Fibroblast of lung (primary cell): ENCODE results near the gene CDC20B. TPM values are rescaled to one million over a fixed set of nuclear protein-coding genes. Genes with fewer than 3 reads are reported as not detected.

Experiments
- DNase-seq, 2 donors: peaks; one replicate each; pipeline versions ENCODE4 v3.0.0 to v3.0.0-alpha.2; 2010; ENCODE audit warnings: low read depth in 2 of 2
- H2AFZ ChIP-seq: 2 replicates; pipeline ENCODE4 v1.5.1; 2012; ENCODE audit warnings: low read length, control low read depth, inconsistent platforms
- H3K27ac ChIP-seq: 2 replicates; pipeline ENCODE4 v1.5.1; 2011; ENCODE audit warnings: low read length, control low read depth; ENCODE audit not compliant: insufficient read depth
- H3K27me3 ChIP-seq: 2 replicates; pipeline ENCODE4 v1.5.1; 2011; ENCODE audit warnings: mild to moderate bottlenecking, low read length; ENCODE audit not compliant: control insufficient read depth, insufficient read depth
- H3K36me3 ChIP-seq: 2 replicates; pipeline ENCODE4 v1.5.1; 2011; ENCODE audit warnings: low read length; ENCODE audit not compliant: control insufficient read depth, insufficient read depth
- H3K4me1 ChIP-seq: 2 replicates; pipeline ENCODE4 v1.5.1; 2011; ENCODE audit warnings: low read length; ENCODE audit not compliant: control insufficient read depth, insufficient read depth; ENCODE audit errors: extremely low read depth
- H3K4me2 ChIP-seq: 2 replicates; pipeline ENCODE4 v1.5.1; 2011; ENCODE audit warnings: low read length, control low read depth; ENCODE audit not compliant: insufficient read depth; ENCODE audit errors: extremely low read depth
- H3K4me3 ChIP-seq, 4 experiments: fragments of 200-600 bp in 1 of 4; sonication (generic) in 1 of 4; replicated peaks in 1 of 4; 2 replicates each; pipeline ENCODE4 v1.5.1; 2011 to 2016; ENCODE audit warnings: low read length in 4 of 4, low read depth in 3 of 4, mild to moderate bottlenecking in 3 of 4, control low read depth in 2 of 4, inconsistent platforms in 1 of 4, mixed read lengths in 1 of 4; ENCODE audit not compliant: insufficient read depth in 1 of 4; ENCODE audit errors: control extremely low read depth in 1 of 4
- H3K79me2 ChIP-seq: 2 replicates; pipeline ENCODE4 v1.5.1; 2012; ENCODE audit warnings: mild to moderate bottlenecking, low read length, inconsistent platforms; ENCODE audit not compliant: control insufficient read depth, insufficient read depth
- H3K9ac ChIP-seq: 2 replicates; pipeline ENCODE4 v1.5.1; 2011; ENCODE audit warnings: mild to moderate bottlenecking, low read length, control low read depth; ENCODE audit not compliant: insufficient read depth
- H3K9me3 ChIP-seq: 2 replicates; pipeline ENCODE4 v1.5.1; 2012; ENCODE audit warnings: low read depth, low read length; ENCODE audit not compliant: control insufficient read depth, insufficient read depth
- H4K20me1 ChIP-seq: 2 replicates; pipeline ENCODE4 v1.5.1; 2011; ENCODE audit warnings: low read length; ENCODE audit not compliant: control insufficient read depth, insufficient read depth; ENCODE audit errors: extremely low read depth
- EZH2 ChIP-seq: IDR thresholded peaks from 2 replicates; pipeline ENCODE4 v1.5.1; 2012; ENCODE audit warnings: low read length, control low read depth, mild to moderate bottlenecking; ENCODE audit errors: missing control alignments
- polyA plus RNA-seq, 2 donors: library from polyadenylated mRNA; depleted of rRNA in 1 of 2; stranded (reverse) in 1 of 2; unstranded in 1 of 2; fragments of >200 nt; gene quantifications; 2 replicates each; pipeline ENCODE4 v1.2.1, GENCODE V29; 2011 to 2012; ENCODE audit warnings: missing spikeins in 1 of 2
- total RNA-seq: library from RNA; depleted of rRNA; stranded (reverse); fragments of >200 nt; gene quantifications from 2 replicates; pipeline ENCODE4 v1.2.1, GENCODE V29; 2014
- TF ChIP-seq, protein P1 (sequence below), 2 donors: IDR thresholded peaks in 1 of 2; conservative IDR thresholded peaks in 1 of 2; 1 replicate in 1 of 2; 2 replicates in 1 of 2; pipeline ENCODE4 v1.5.1; 2011 to 2012; ENCODE audit warnings: low read length in 2 of 2, control low read depth in 1 of 2, inconsistent platforms in 1 of 2, low read depth in 1 of 2, mild to moderate bottlenecking in 1 of 2

CDC20B gene
- total and polyA plus RNA-seq, 2 donors (not counting 1 experiment from before 2014, with no cell fraction given): under 0.01 TPM; not detected in 1

DNA sequence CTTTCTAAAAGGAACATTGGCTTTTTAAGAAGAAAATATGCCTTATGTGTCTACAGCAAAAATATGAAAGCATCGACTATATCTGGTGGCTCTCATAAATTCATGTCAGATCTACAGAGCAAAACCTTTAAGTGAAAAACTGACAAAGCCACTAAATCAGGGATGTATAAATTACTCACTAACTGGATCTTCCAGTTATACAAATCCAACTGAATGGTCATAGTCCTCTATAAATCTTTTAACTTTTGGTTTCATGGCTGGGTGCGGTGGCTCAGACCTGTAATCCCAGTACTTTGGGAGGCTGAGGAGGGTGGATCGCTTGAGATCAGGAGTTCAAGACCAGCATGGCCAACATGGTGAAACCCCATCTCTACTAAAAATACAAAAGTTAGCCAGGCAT lies 99.8 kb downstream of the CDC20B start:
- H3K9me3 ChIP-seq: no peaks in the 10 kb centered on the region
- no peaks in the 10 kb centered on the region for H4K20me1 ChIP-seq
- no peaks in the 10 kb centered on the region for H3K36me3 ChIP-seq
- no peak overlapping the region for H3K4me2 ChIP-seq
- H3K9ac ChIP-seq: no peak overlapping the region
- H3K27ac ChIP-seq: no peak overlapping the region
- no peak overlapping the region for H3K4me3 ChIP-seq
- H3K27me3 ChIP-seq: no peaks in the 10 kb centered on the region
- no peak overlapping the region for H2AFZ ChIP-seq
- no peaks in the 10 kb centered on the region for H3K79me2 ChIP-seq
- TF ChIP-seq, protein P1, sequence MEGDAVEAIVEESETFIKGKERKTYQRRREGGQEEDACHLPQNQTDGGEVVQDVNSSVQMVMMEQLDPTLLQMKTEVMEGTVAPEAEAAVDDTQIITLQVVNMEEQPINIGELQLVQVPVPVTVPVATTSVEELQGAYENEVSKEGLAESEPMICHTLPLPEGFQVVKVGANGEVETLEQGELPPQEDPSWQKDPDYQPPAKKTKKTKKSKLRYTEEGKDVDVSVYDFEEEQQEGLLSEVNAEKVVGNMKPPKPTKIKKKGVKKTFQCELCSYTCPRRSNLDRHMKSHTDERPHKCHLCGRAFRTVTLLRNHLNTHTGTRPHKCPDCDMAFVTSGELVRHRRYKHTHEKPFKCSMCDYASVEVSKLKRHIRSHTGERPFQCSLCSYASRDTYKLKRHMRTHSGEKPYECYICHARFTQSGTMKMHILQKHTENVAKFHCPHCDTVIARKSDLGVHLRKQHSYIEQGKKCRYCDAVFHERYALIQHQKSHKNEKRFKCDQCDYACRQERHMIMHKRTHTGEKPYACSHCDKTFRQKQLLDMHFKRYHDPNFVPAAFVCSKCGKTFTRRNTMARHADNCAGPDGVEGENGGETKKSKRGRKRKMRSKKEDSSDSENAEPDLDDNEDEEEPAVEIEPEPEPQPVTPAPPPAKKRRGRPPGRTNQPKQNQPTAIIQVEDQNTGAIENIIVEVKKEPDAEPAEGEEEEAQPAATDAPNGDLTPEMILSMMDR (conservative IDR thresholded peaks at IDR 0.05 in 1 of 2, IDR thresholded peaks at IDR 0.05 in 1 of 2; ENCODE audit: low read depth in 1 of 2, low read length in 2 of 2): no peak
- no peak for TF ChIP-seq EZH2
- no peaks in the 10 kb centered on the region for H3K4me1 ChIP-seq
- no peak for DNase-seq

DNA sequence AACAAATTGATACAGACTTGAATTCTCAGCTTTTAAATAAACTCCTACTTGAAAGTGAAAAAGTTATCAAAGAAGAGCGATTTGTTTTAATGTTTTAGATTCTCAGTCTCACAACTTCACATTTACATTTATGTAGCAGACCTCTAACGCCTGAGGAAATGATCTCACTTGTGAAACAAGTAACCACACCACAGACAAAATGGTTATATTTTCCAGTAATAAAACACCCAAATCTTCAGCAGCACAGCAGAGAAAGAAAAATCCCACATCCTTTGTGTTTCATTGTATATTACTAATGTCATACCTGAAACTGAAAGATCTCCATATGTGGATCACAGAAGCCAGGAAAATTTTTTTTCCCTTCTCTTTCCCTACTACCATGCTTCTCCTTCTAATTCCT lies 100.3 kb downstream of the CDC20B start:
- H3K79me2 ChIP-seq: no peaks in the 10 kb centered on the region

DNA sequence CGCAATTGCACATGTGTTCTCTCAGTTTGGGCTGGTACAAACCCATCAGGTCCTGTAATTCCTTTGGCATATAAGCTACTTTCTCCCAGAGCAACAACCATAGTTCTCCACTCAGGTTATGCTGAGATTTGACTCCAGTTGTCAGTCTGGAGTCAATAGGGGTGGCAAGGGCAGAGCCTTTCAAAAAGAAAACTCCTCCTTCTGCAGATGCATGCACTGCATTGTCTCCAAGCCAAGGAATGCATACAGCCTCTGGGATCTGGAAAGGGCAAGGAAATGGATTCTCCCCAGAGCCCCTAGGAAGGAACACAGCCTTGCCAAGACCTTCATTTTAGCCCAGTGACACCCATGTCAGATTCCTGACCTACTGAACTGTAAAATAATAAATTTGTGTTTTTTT lies 101.6 kb downstream of the CDC20B start:
- Histone ChIP-seq H3K79me2 (no peaks in the 10 kb centered on the region), H3K9ac (no peak overlapping the region), H3K4me1 (no peaks in the 10 kb centered on the region), H3K36me3 (no peaks in the 10 kb centered on the region), H3K27ac (no peak overlapping the region), H4K20me1 (no peaks in the 10 kb centered on the region), H3K4me2 (no peak overlapping the region), H3K4me3 (no peak overlapping the region), H2AFZ (no peak overlapping the region), H3K27me3 (no peaks in the 10 kb centered on the region), H3K9me3 (no peaks in the 10 kb centered on the region)
- no peak for TF ChIP-seq EZH2
- TF ChIP-seq, protein P1 (conservative IDR thresholded peaks at IDR 0.05 in 1 of 2, IDR thresholded peaks at IDR 0.05 in 1 of 2; ENCODE audit: low read depth in 1 of 2, low read length in 2 of 2): no peak
- no peak for DNase-seq

More for the DNA sequence above, 100.3 kb downstream of the CDC20B start:
- Histone ChIP-seq H3K27me3 (no peaks in the 10 kb centered on the region), H3K4me1 (no peaks in the 10 kb centered on the region), H2AFZ (no peak overlapping the region), H4K20me1 (no peaks in the 10 kb centered on the region), H3K27ac (no peak overlapping the region), H3K4me2 (no peak overlapping the region), H3K36me3 (no peaks in the 10 kb centered on the region), H3K9ac (no peak overlapping the region), H3K9me3 (no peaks in the 10 kb centered on the region), H3K4me3 (no peak overlapping the region)
- TF ChIP-seq EZH2: no peak
- TF ChIP-seq, protein P1 (conservative IDR thresholded peaks at IDR 0.05 in 1 of 2, IDR thresholded peaks at IDR 0.05 in 1 of 2; ENCODE audit: low read depth in 1 of 2, low read length in 2 of 2): no peak
- no peak for DNase-seq
